SH-SY5Y (cell line): ENCODE data around the gene CCDC171.

Experiments
- GATA2 ChIP-seq: IDR thresholded peaks from 2 replicates; pipeline ENCODE4 v1.6.1; 2011; ENCODE audit warnings: mild to moderate bottlenecking, low read depth, low read length
- GATA3 ChIP-seq: IDR thresholded peaks from 2 replicates; pipeline ENCODE4 v1.6.1; 2011; ENCODE audit warnings: low read depth, mild to moderate bottlenecking, low read length, moderate library complexity

CCDC171 gene

GRCh38 chr9:15612962-15613361 is 60.1 kb downstream of the CCDC171 start:
- TF ChIP-seq GATA3 (no peak), GATA2 (no peak)

DNA sequence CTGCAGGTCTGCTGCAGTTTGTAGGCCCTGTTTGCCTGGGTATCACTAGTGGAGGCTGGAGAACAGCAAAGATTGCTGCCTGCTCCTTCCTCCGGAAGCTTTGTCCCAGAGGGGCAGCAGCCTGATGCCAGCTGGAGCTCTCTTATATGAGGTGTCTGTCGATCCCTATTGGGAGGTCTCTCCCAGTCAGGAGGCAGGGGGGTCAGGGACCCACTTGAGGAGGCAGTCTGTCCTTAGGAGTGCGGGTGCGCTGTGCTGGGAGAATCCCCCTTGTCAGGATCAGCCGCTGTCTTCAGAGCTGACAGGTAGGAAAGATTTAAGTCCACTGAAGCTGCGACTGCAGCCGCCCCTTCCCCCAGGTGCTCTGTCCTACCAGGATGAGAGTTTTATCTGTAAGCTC is 64.9 kb downstream of the CCDC171 start:
- no peak for TF ChIP-seq GATA3

DNA sequence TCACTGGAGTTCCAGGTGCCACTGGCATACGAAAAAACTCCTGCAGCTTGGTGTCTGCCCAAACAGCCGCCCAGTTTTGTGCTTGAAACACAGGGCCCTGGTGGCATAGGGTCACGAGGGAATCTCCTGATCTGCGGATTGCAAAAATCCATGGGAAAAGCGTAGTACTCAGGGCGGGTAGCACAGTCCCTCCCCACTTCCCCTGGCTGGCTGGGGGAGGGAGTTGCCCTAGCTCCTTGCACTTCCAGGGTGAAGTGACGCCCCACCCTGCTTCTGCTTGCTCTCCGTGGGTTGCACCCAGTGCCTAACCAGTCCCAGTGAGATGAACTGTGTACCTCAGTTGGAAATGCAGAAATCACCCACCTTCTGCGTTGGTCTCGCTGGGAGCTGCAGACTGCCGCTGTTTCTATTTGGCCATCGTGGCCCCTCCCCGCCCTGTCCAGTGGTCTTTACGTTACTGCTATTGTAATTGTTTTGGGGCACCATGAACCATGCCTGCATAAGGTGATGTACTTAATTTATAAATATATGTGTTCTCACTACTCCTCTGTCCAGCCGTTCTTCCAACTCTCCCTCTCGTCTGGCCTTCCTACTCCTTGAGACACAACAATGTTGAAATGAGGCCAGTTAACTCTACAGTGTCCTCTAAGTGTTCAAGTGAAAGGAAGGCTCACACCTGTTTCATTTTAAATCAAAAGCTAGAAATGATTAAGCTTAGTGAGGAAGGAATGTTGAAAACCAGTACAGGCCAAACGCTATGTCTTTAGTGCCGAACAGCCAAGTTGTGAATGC is 65.9 kb downstream of the CCDC171 start:
- no peak for TF ChIP-seq GATA3
- no peak for TF ChIP-seq GATA2

GRCh38 chr9:15622318-15622971 is 69.6 kb downstream of the CCDC171 start:
- TF ChIP-seq GATA3 (no peak), GATA2 (no peak)

GRCh38 chr9:15635752-15636151 is 82.9 kb downstream of the CCDC171 start:
- TF ChIP-seq GATA2: no peak
- no peak for TF ChIP-seq GATA3

GRCh38 chr9:15640121-15640520 is 87.3 kb downstream of the CCDC171 start:
- no peak for TF ChIP-seq GATA2
- TF ChIP-seq GATA3: no peak

DNA sequence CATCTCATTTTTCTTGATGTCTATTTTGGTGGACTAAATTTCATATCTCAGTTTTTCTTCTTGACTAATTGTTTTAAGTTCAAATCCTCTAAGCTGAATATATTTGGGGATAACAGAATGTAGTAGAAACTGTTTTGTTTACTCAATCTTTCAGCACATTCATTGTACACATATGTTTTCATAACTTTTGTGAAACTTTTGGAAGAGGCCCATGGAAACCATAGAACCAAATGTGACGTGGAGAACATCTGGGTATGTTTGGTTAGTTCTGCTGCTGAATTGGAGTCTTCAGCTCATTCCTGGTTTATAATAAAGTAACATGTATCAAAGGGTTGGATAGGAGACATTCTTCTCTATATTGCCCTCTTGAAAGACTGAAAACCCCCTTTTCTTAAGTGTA is 88.4 kb downstream of the CCDC171 start:
- TF ChIP-seq GATA3 (no peak), GATA2 (no peak)

DNA sequence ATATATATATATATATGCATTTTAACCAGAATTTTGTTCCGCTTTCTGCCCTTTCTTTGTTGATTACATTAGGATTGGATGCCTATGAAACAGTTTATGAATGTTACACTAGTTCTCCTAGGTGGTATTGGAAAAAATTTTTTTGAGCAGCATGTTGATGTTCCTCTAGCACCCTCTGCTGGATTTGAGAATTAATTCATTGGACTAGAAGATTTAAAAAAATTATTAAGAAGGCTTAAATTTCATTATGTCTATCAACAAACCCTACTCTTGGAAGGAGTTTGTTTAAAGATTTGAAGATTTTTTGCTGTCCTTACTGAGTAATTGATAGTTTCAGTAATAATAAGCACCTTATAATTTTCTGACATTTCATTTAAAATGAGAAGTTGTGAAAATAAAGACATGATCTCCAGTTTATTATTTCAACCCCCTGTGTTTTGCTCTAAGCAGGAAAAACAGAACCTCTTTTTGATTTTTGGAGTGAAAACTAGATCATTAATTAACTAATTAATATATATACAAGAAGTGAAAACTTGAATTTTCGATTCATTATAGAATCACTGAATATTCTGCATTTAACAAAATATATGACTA is 89.6 kb downstream of the CCDC171 start:
- TF ChIP-seq GATA3 (no peak), GATA2 (no peak)

GRCh38 chr9:15670246-15670645 is 117.4 kb downstream of the CCDC171 start:
- TF ChIP-seq GATA3: no peak
- no peak for TF ChIP-seq GATA2

- TF ChIP-seq GATA3: no peak
- TF ChIP-seq GATA2: no peak
Measured at GRCh38 chr9:15670894-15671293, 118.1 kb downstream of the CCDC171 start.

GRCh38 chr9:15693701-15694100 is 140.9 kb downstream of the CCDC171 start:
- TF ChIP-seq GATA2 (no peak), GATA3 (no peak)

- TF ChIP-seq GATA3 (no peak), GATA2 (no peak)
Measured at GRCh38 chr9:15696979-15697378, 144.1 kb downstream of the CCDC171 start.

DNA sequence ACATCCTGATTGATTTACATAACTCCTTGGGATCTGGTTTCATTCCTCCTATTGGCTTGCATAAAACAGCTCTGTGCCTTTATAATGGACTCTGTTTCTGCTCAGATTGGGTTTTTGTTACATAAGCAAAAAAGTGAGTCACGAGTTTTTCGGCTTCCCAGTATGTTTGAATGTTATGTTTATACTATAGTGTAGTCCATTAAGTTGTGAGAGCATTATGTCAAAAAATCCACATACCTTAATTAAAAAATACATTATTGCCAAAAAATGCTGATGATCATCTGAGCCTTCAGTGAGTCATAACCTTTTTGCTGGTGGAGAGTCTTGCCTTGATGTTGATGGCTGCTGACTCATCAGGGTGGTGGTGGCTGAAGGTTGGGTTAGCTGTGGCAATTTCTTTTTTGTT is 144.6 kb downstream of the CCDC171 start:
- TF ChIP-seq GATA3 (no peak), GATA2 (no peak)

DNA sequence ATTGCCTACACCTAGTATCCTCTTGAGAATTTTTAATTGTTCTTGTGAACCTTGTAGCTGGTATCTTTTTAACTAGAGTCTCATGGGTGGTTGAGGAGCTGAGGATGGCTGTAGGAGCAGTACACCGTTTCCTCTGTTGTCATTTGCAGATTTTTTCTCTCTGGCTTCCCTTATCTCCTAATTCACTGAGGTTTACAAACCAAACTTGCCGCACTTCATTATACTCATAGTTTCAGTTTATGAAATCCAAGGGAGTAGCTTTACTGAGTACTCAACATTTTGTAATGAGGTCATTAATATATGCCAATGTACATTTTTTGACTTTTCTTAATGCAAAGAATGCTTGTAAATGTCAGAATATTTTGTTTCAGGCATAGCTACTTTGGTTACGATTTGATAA is 154.2 kb downstream of the CCDC171 start:
- TF ChIP-seq GATA3 (no peak), GATA2 (no peak)

- TF ChIP-seq GATA3 (no peak), GATA2 (no peak)
Measured at GRCh38 chr9:15711531-15711930, 158.7 kb downstream of the CCDC171 start.
